GM12801 (cell line): ENCODE data around the gene STAC3.

Experiments used
- CTCF ChIP-seq: IDR thresholded peaks from one replicate; pipeline ENCODE4 v1.5.1; 2011; ENCODE audit warnings: control low read depth; ENCODE audit not compliant: insufficient read length; ENCODE audit errors: extremely low read depth

STAC3 gene

GRCh38 chr12:57236201-57236924, 14.6 kb downstream of the STAC3 start:
- no peak for TF ChIP-seq CTCF

- TF ChIP-seq CTCF = no peak
Measured at GRCh38 chr12:57235728-57236131, 15.3 kb downstream of the STAC3 start.

GRCh38 chr12:57235017-57235727, 15.8 kb downstream of the STAC3 start:
- no peak for TF ChIP-seq CTCF

GRCh38 chr12:57234571-57235016, 16.4 kb downstream of the STAC3 start:
- TF ChIP-seq CTCF = no peak

GRCh38 chr12:57234233-57234570, 16.8 kb downstream of the STAC3 start:
- TF ChIP-seq CTCF = no peak

- no peak for TF ChIP-seq CTCF
Measured at GRCh38 chr12:57233357-57234232, 17.4 kb downstream of the STAC3 start.

- TF ChIP-seq CTCF = no peak
Measured at GRCh38 chr12:57232156-57232756, 18.7 kb downstream of the STAC3 start.
